Duodenal mucosa (tissue), 2 donors: ENCODE results near the gene AGMAT.

Experiments
- H3K27ac ChIP-seq: one replicate; pipeline ENCODE4 v1.7.0; 2013; ENCODE audit warnings: low read depth, low read length
- H3K27me3 ChIP-seq, 2 donors: one replicate each; pipeline ENCODE4 v1.7.0; 2013; ENCODE audit warnings: low read length in 2 of 2, control low read depth in 1 of 2; ENCODE audit not compliant: insufficient read depth in 2 of 2, control insufficient read depth in 1 of 2
- H3K36me3 ChIP-seq, 2 donors: one replicate each; pipeline ENCODE4 v1.7.0; 2013; ENCODE audit warnings: low read length in 2 of 2, control low read depth in 1 of 2; ENCODE audit not compliant: insufficient read depth in 2 of 2, control insufficient read depth in 1 of 2
- H3K4me1 ChIP-seq, 2 donors: one replicate each; pipeline ENCODE4 v1.7.0; 2013; ENCODE audit warnings: low read length in 2 of 2, control low read depth in 1 of 2; ENCODE audit not compliant: insufficient read depth in 2 of 2, control insufficient read depth in 1 of 2
- H3K4me3 ChIP-seq, 2 donors: one replicate each; pipeline ENCODE4 v1.7.0; 2013; ENCODE audit warnings: low read length in 2 of 2, low read depth in 1 of 2
- H3K9ac ChIP-seq, 2 donors: one replicate each; pipeline ENCODE4 v1.7.0; 2013; ENCODE audit warnings: low read length in 2 of 2, low read depth in 1 of 2
- H3K9me3 ChIP-seq, 2 donors: one replicate each; pipeline ENCODE4 v1.7.0; 2013; ENCODE audit warnings: low read length in 2 of 2, control low read depth in 1 of 2; ENCODE audit not compliant: control insufficient read depth in 1 of 2

The AGMAT gene

GRCh38 chr1:15583016-15583706 lies 1.7 kb downstream of the AGMAT start:
- peaks cover 5 to 9% of the 10 kb centered on the region in 2 donors for H3K4me1 ChIP-seq
- no peak overlapping the region for H3K27ac ChIP-seq
- peak overlapping the region in 1 of 2 donors; percentile 74 for H3K4me3 ChIP-seq
- H3K36me3 ChIP-seq: peaks cover 0 to 8% of the 10 kb centered on the region in 2 donors
- no peaks in the 10 kb centered on the region for H3K27me3 ChIP-seq
- H3K9me3 ChIP-seq: no peaks in the 10 kb centered on the region
- no peak overlapping the region for H3K9ac ChIP-seq

GRCh38 chr1:15579683-15580047 lies 5.2 kb downstream of the AGMAT start:
- Histone ChIP-seq H3K4me3 (no peak overlapping the region), H3K36me3 (peaks cover 7 to 25% of the 10 kb centered on the region in 2 donors), H3K4me1 (peaks cover 5 to 9% of the 10 kb centered on the region in 2 donors), H3K9me3 (no peaks in the 10 kb centered on the region), H3K27ac (no peak overlapping the region), H3K27me3 (no peaks in the 10 kb centered on the region), H3K9ac (no peak overlapping the region)

DNA sequence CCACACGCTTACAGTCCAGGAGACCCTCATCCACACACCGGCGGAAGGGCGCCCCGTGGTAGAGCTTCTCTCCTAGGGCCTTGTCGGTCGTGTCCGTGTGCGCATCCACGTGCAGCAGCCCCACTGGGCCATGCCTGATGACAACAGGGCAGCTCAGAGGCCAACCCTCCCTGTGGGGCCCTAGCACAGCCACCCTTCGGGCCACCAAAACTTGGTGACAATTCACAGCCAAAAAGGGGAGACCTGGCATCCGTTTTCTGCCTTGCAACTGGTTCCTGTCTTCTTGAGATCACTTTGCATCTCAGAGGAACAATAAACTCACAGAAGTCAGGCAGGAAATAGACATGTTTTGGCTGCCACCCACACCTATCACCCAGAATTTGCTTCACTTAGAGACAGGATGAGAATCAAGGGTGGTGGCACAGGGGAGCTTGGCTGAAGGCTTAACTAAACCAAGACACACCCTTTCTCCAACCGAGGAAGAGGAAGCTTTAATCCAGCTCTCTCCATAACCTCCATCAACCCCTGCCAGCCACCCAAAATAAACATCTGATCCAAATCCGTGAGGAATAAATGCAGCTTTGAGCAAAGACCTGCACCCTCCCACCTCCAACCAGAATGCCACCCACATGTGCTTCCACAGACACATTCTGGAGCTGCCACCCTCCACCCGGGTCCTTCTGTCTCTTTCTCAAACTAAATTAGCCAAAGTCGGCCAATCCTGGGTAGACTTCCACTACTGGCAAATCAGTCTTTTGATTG lies 5.7 kb downstream of the AGMAT start:
- Histone ChIP-seq H3K27ac (no peak overlapping the region), H3K9me3 (no peaks in the 10 kb centered on the region), H3K27me3 (no peaks in the 10 kb centered on the region), H3K4me1 (peaks cover 5 to 9% of the 10 kb centered on the region in 2 donors), H3K4me3 (no peak overlapping the region), H3K36me3 (peaks cover 8 to 30% of the 10 kb centered on the region in 2 donors), H3K9ac (no peak overlapping the region)

DNA sequence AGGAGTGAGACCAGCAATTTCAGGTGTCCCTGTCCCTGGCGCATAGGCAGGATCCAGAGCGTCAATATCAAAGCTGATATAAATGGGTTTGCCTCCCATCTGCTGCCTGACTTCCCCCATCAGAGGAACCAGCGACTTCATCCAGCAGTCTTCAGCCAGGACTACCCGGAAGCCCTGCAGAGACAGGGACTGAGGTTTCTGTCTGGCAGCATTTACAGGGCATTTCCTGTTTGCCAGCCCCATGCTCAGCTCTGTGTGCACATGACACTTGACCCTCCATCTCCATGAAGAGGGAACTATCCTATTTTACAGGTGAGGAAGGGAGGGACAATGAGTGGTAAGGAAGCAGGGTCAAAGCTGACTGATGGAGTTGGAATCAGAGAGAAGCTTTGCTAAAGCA lies 7.2 kb downstream of the AGMAT start:
- H3K27ac ChIP-seq: no peak overlapping the region
- H3K4me1 ChIP-seq: no peaks in the 10 kb centered on the region
- H3K27me3 ChIP-seq: no peaks in the 10 kb centered on the region
- no peak overlapping the region for H3K9ac ChIP-seq
- peaks cover 12 to 36% of the 10 kb centered on the region in 2 donors for H3K36me3 ChIP-seq
- H3K9me3 ChIP-seq: no peaks in the 10 kb centered on the region
- no peak overlapping the region for H3K4me3 ChIP-seq

GRCh38 chr1:15575549-15576150 lies 9.2 kb downstream of the AGMAT start:
- H3K36me3 ChIP-seq: peaks cover 12 to 43% of the 10 kb centered on the region in 2 donors
- H3K27me3 ChIP-seq: no peaks in the 10 kb centered on the region

GRCh38 chr1:15574741-15575140 lies 10.1 kb downstream of the AGMAT start:
- H3K4me1 ChIP-seq: no peaks in the 10 kb centered on the region
- H3K9me3 ChIP-seq: no peaks in the 10 kb centered on the region
- H3K27me3 ChIP-seq: no peaks in the 10 kb centered on the region
- no peak overlapping the region for H3K4me3 ChIP-seq
- H3K27ac ChIP-seq: no peak overlapping the region
- H3K9ac ChIP-seq: no peak overlapping the region
- H3K36me3 ChIP-seq: peaks cover 12 to 44% of the 10 kb centered on the region in 2 donors

More at GRCh38 chr1:15575549-15576150, 9.2 kb downstream of the AGMAT start:
- Histone ChIP-seq H3K9me3 (no peaks in the 10 kb centered on the region), H3K4me3 (no peak overlapping the region), H3K9ac (no peak overlapping the region), H3K4me1 (no peaks in the 10 kb centered on the region), H3K27ac (no peak overlapping the region)

- H3K9ac ChIP-seq: no peak overlapping the region
- no peaks in the 10 kb centered on the region for H3K4me1 ChIP-seq
- no peak overlapping the region for H3K27ac ChIP-seq
- H3K9me3 ChIP-seq: no peaks in the 10 kb centered on the region
- H3K4me3 ChIP-seq: no peak overlapping the region
- H3K27me3 ChIP-seq: no peaks in the 10 kb centered on the region
- H3K36me3 ChIP-seq: peaks cover 20 to 47% of the 10 kb centered on the region in 2 donors
These were observed 11.4 kb downstream of the AGMAT start for GRCh38 chr1:15573477-15573876.

DNA sequence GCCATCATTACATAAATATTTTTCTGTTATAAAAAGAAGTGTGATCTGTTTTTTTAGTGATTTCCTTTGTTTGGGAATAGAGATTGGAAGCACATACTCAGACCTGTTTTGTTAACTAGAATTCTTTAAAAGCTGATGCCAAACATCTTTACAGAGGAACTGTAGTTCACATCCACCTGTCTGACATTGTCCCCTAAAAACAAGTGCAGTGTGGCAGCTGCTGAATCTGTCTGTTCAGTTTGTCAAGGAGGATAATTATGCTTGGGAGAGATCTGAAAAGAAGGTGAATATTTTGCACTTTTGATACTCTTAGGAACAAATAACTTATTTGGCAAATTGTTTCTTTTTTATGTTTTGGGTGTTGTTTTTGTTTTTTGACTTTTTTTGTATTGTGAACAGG lies 13.6 kb downstream of the AGMAT start:
- no peaks in the 10 kb centered on the region for H3K27me3 ChIP-seq
- no peaks in the 10 kb centered on the region for H3K4me1 ChIP-seq
- no peak overlapping the region for H3K9ac ChIP-seq
- H3K27ac ChIP-seq: no peak overlapping the region
- H3K4me3 ChIP-seq: no peak overlapping the region
- H3K36me3 ChIP-seq: peaks cover 34 to 61% of the 10 kb centered on the region in 2 donors
- no peaks in the 10 kb centered on the region for H3K9me3 ChIP-seq

- H3K27ac ChIP-seq: no peak overlapping the region
- H3K4me3 ChIP-seq: no peak overlapping the region
- H3K9me3 ChIP-seq: no peaks in the 10 kb centered on the region
- H3K9ac ChIP-seq: no peak overlapping the region
- no peaks in the 10 kb centered on the region for H3K27me3 ChIP-seq
- peaks cover 37 to 63% of the 10 kb centered on the region in 2 donors for H3K36me3 ChIP-seq
- H3K4me1 ChIP-seq: no peaks in the 10 kb centered on the region
These were observed 14.0 kb downstream of the AGMAT start for GRCh38 chr1:15570861-15571260.

- H3K27ac ChIP-seq: no peak overlapping the region
- H3K9ac ChIP-seq: no peak overlapping the region
- peaks cover 49 to 64% of the 10 kb centered on the region in 2 donors for H3K36me3 ChIP-seq
- H3K27me3 ChIP-seq: no peaks in the 10 kb centered on the region
- no peak overlapping the region for H3K4me3 ChIP-seq
- H3K4me1 ChIP-seq: no peaks in the 10 kb centered on the region
- H3K9me3 ChIP-seq: no peaks in the 10 kb centered on the region
These were observed 16.3 kb downstream of the AGMAT start for GRCh38 chr1:15568387-15569073.
